KOPT-K1 (cell line): ENCODE measurements around the gene CACNA2D4.
"Not testable (repeated sequence)": the region's sequence is repeated elsewhere in the genome, so short reads cannot be mapped to it uniquely, and the experiment has no call there.

Source experiments
- H3K27ac ChIP-seq: fragments of 200-600 bp; sonication (generic); 2 replicates; pipeline ENCODE4 v1.5.1; 2016; ENCODE audit warnings: antibody characterized with exemption, mild to moderate bottlenecking, low read depth, low read length; ENCODE audit not compliant: poor library complexity, severe bottlenecking
- H3K36me3 ChIP-seq: fragments of 200-600 bp; sonication (generic); 2 replicates; pipeline ENCODE4 v1.5.1; 2017; ENCODE audit warnings: antibody characterized with exemption, mild to moderate bottlenecking, low read length, moderate library complexity; ENCODE audit not compliant: insufficient read depth
- H3K9me3 ChIP-seq: fragments of 200-600 bp; sonication (generic); 2 replicates; pipeline ENCODE4 v1.5.1; 2017; ENCODE audit warnings: antibody characterized with exemption, low read length, mild to moderate bottlenecking; ENCODE audit not compliant: insufficient read depth, poor library complexity, severe bottlenecking

Gene CACNA2D4, protein sequence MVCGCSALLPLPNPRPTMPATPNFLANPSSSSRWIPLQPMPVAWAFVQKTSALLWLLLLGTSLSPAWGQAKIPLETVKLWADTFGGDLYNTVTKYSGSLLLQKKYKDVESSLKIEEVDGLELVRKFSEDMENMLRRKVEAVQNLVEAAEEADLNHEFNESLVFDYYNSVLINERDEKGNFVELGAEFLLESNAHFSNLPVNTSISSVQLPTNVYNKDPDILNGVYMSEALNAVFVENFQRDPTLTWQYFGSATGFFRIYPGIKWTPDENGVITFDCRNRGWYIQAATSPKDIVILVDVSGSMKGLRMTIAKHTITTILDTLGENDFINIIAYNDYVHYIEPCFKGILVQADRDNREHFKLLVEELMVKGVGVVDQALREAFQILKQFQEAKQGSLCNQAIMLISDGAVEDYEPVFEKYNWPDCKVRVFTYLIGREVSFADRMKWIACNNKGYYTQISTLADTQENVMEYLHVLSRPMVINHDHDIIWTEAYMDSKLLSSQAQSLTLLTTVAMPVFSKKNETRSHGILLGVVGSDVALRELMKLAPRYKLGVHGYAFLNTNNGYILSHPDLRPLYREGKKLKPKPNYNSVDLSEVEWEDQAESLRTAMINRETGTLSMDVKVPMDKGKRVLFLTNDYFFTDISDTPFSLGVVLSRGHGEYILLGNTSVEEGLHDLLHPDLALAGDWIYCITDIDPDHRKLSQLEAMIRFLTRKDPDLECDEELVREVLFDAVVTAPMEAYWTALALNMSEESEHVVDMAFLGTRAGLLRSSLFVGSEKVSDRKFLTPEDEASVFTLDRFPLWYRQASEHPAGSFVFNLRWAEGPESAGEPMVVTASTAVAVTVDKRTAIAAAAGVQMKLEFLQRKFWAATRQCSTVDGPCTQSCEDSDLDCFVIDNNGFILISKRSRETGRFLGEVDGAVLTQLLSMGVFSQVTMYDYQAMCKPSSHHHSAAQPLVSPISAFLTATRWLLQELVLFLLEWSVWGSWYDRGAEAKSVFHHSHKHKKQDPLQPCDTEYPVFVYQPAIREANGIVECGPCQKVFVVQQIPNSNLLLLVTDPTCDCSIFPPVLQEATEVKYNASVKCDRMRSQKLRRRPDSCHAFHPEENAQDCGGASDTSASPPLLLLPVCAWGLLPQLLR

DNA sequence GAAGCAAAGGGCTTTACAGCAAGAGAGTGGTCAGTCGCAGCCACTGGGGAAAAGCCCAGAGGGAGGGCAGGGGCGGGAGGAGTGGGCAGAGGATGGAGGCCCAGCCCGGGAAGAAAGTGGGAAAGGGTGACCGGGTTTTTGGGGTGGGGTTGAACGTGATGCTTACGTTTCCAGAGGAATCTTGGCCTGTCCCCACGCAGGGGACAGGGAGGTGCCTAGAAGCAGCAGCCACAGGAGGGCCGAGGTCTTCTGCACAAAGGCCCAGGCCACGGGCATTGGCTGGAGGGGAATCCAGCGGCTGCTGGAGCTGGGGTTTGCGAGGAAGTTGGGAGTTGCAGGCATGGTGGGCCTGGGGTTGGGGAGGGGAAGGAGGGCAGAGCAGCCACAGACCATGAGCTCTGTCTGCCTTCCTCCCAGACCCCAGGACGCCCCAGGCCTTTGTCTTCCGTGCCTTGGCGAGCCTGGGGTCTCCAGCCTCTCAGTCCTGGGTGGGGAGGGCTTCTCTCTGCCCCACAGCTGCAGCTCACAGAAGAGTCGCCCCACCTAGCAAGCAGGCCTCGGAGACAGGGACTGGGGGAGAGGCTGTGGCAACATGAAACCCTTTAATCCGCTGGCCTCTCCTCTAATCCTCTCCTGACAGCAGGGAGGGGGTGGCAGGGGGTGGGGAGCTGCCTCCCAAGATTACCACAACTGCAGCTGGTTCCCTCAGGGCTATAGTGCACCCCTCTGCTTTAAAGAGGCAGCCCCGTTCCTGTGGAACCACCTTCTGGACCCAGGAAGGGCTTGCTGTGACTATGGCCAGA lies at the start of gene CACNA2D4:
Gene CACNA2D4, minus strand, starts transcription at position 572 of the 803 bp plus-strand sequence. Its CDS starts 179 bp downstream, at position 393.
- H3K27ac ChIP-seq, result no peak within 1 kb of the TSS
- no peaks in the 10 kb centered on the region for H3K9me3 ChIP-seq

DNA sequence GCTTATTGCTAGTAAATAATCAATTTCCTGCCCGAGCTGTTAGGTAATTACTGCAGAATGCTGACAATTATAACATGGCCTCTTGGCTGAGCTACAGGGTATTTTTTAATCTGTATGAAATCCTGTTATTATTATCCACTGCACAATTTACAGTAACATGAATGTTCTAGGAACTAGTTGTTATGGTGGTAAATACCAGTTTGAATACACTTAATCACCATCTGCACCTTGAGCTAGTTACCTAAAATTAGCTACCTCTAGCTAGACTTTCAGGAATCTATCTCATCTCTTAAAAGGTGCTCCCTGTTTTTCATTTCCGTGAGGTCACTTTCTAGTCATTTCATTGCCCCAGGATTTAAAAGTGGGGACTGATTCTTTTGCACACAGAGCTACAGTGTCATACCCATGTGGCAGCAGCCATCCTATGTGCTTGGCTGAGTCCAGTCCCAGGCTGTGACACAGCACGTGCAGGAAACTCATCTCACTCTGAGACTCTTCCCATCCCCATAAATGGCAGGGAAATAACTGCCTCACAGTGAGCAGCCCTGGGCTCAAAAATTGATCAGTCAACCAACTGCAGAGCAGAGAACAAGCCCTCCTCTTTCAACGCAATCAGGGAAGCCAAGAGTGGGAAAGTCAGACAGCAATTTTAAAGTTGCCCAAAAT lies 48.2 kb upstream of the CACNA2D4 start:
- peaks cover 11% of the 10 kb centered on the region for H3K36me3 ChIP-seq
- no peak overlapping the region for H3K27ac ChIP-seq
- no peaks in the 10 kb centered on the region for H3K9me3 ChIP-seq

More for the DNA sequence above, at the start of gene CACNA2D4:
- H3K36me3 ChIP-seq, result no peaks in the 10 kb centered on the region

DNA sequence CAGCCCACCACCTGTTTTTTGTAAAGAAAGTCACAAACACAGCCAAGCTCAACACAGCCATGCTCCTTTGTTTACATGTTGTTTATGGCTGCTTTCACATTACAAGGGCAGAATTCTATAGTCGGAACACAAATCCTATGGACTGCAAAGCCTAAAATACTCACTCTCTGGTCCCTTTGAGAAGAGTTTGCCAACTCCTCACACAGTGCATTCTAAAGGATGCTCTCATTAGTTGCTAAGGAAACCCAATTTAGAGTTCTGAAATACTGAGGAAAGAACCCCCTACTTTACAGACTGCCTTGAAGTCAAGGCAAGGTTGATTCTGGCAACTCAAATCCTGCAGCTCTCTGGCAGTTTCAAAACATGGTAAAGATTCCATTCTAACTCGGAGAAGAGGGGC lies 47.5 kb upstream of the CACNA2D4 start:
- Histone ChIP-seq H3K36me3 (peaks cover 11% of the 10 kb centered on the region), H3K9me3 (no peaks in the 10 kb centered on the region), H3K27ac (no peak overlapping the region)

- Histone ChIP-seq H3K27ac (no peak overlapping the region), H3K9me3 (no peaks in the 10 kb centered on the region), H3K36me3 (peaks cover 11% of the 10 kb centered on the region)
Measured at GRCh38 chr12:1962051-1963020, 43.9 kb upstream of the CACNA2D4 start.

- H3K36me3 ChIP-seq, result peaks cover 23% of the 10 kb centered on the region
- H3K27ac ChIP-seq, result no peak overlapping the region
- H3K9me3 ChIP-seq, result no peaks in the 10 kb centered on the region
Measured at GRCh38 chr12:1956716-1957115, 38.3 kb upstream of the CACNA2D4 start.

GRCh38 chr12:1949771-1950470 lies 31.5 kb upstream of the CACNA2D4 start:
- Histone ChIP-seq H3K36me3 (peaks cover 61% of the 10 kb centered on the region), H3K9me3 (no peaks in the 10 kb centered on the region), H3K27ac (no peak overlapping the region)

DNA sequence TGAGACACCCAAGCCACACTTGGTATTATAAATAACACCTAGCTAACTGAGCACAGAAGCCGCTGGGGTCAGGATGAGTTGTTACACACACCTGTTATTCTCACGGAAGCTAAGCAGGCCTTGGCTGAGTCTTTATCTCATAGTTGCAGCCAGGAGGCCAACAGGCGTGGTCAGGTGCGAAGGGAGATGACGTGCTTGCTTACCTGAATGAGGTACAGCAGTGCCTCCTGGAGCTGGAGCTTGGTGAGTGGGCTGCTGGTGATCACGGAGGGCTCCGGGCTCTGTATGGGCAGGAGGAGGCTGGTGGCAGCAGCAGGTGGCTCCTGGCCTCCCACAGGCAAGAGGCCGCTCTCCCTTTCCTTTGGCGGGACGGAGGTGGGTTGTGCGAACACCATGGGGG lies 30.4 kb upstream of the CACNA2D4 start:
- no peak overlapping the region for H3K27ac ChIP-seq
- peaks cover 56% of the 10 kb centered on the region for H3K36me3 ChIP-seq
- H3K9me3 ChIP-seq, result no peaks in the 10 kb centered on the region

GRCh38 chr12:1947081-1947480 lies 28.6 kb upstream of the CACNA2D4 start:
- peaks cover 43% of the 10 kb centered on the region for H3K36me3 ChIP-seq

GRCh38 chr12:1946296-1946695 lies 27.8 kb upstream of the CACNA2D4 start:
- Histone ChIP-seq H3K36me3 (peaks cover 35% of the 10 kb centered on the region), H3K9me3 (no peaks in the 10 kb centered on the region), H3K27ac (no peak overlapping the region)

More at GRCh38 chr12:1947081-1947480, 28.6 kb upstream of the CACNA2D4 start:
- Histone ChIP-seq H3K27ac (no peak overlapping the region), H3K9me3 (no peaks in the 10 kb centered on the region)

- H3K27ac ChIP-seq, H3K9me3 ChIP-seq: not testable (repeated sequence)
- H3K36me3 ChIP-seq, result peaks cover 33% of the 10 kb centered on the region
Measured at GRCh38 chr12:1945502-1945901, 27.1 kb upstream of the CACNA2D4 start.

GRCh38 chr12:1939801-1940607 lies 21.6 kb upstream of the CACNA2D4 start:
- H3K9me3 ChIP-seq, result no peaks in the 10 kb centered on the region
- peaks cover 15% of the 10 kb centered on the region; the same call in 1 of the 2 replicates for H3K36me3 ChIP-seq
- H3K27ac ChIP-seq, result peak overlapping the region; percentile 18

DNA sequence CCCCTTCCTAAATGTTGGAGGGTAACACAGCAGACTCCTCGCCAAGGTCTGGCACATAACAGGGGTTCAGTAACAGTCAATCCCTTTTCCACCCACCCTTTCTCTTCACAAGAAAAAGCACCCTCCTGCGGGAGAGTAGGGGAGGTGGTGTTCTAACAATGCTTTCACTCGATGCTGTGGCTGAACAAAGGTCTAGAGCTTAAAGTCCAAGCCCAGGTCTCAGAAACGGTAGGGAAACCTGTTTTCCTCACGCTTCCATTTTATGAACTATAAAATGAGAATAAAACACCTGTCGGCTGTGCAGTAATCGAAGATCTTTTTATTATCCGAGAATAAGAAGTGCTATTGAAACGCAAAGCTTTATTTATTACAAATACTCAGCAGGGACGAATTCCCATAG lies 20.9 kb upstream of the CACNA2D4 start:
- H3K36me3 ChIP-seq, result peaks cover 15% of the 10 kb centered on the region; the same call in 1 of the 2 replicates
- peak overlapping the region; percentile 18 for H3K27ac ChIP-seq
- H3K9me3 ChIP-seq, result no peaks in the 10 kb centered on the region
